ENCODE measurements around the gene CEP164. TPM values are rescaled to one million over a fixed set of nuclear protein-coding genes. Genes with fewer than 3 reads are reported as not detected.
"Not testable (repeated sequence)": the region's sequence is repeated elsewhere in the genome, so short reads cannot be mapped to it uniquely, and the experiment has no call there.

The CEP164 gene
- total RNA-seq, 1 donor from 2014 or later: 28.6 TPM

- no peak for TF ChIP-seq CTCF (IDR thresholded peaks at IDR 0.05; ENCODE audit: unreplicated experiment)
- H3K36me3 Mint-ChIP-seq (ENCODE audit: low read depth, unreplicated experiment): peaks cover 64% of the 10 kb centered on the region
- peaks cover 7% of the 10 kb centered on the region for H3K27me3 Mint-ChIP-seq (ENCODE audit: unreplicated experiment)
Observed at GRCh38 chr11:117396970-117397369, 69.3 kb downstream of the CEP164 start.

GRCh38 chr11:117398618-117399017 lies 71.0 kb downstream of the CEP164 start:
- H3K27me3 Mint-ChIP-seq (ENCODE audit: unreplicated experiment); H3K27ac Mint-ChIP-seq (ENCODE audit: unreplicated experiment); DNase-seq (ENCODE audit: low spot score); H3K4me3 Mint-ChIP-seq (ENCODE audit: unreplicated experiment); H3K9me3 Mint-ChIP-seq (ENCODE audit: unreplicated experiment): not testable (repeated sequence)
- peaks cover 65% of the 10 kb centered on the region for H3K36me3 Mint-ChIP-seq (ENCODE audit: low read depth, unreplicated experiment)
- peaks cover 27% of the 10 kb centered on the region for H3K4me1 Mint-ChIP-seq (ENCODE audit: unreplicated experiment)

More at GRCh38 chr11:117396970-117397369, 69.3 kb downstream of the CEP164 start:
- no peak overlapping the region for H3K4me3 Mint-ChIP-seq (ENCODE audit: unreplicated experiment)
- DNase-seq (ENCODE audit: low spot score): no peak
- peaks cover 24% of the 10 kb centered on the region for H3K4me1 Mint-ChIP-seq (ENCODE audit: unreplicated experiment)
- no peak overlapping the region for H3K27ac Mint-ChIP-seq (ENCODE audit: unreplicated experiment)
- H3K9me3 Mint-ChIP-seq (ENCODE audit: unreplicated experiment): peaks cover 7% of the 10 kb centered on the region

- H3K27me3 Mint-ChIP-seq (ENCODE audit: unreplicated experiment); H3K27ac Mint-ChIP-seq (ENCODE audit: unreplicated experiment); H3K9me3 Mint-ChIP-seq (ENCODE audit: unreplicated experiment); DNase-seq (ENCODE audit: low spot score): not testable (repeated sequence)
- Mint-ChIP-seq H3K4me3 (ENCODE audit: unreplicated experiment) (peak overlapping the region; percentile 77), H3K4me1 (ENCODE audit: unreplicated experiment) (peaks cover 27% of the 10 kb centered on the region), H3K36me3 (ENCODE audit: low read depth, unreplicated experiment) (peaks cover 67% of the 10 kb centered on the region)
Observed at GRCh38 chr11:117399100-117399840, 71.6 kb downstream of the CEP164 start.

- H3K36me3 Mint-ChIP-seq (ENCODE audit: low read depth, unreplicated experiment): peaks cover 61% of the 10 kb centered on the region
- peaks cover 14% of the 10 kb centered on the region for H3K4me1 Mint-ChIP-seq (ENCODE audit: unreplicated experiment)
- DNase-seq (ENCODE audit: low spot score); H3K27ac Mint-ChIP-seq (ENCODE audit: unreplicated experiment); H3K27me3 Mint-ChIP-seq (ENCODE audit: unreplicated experiment): not testable (repeated sequence)
- peak overlapping the region; percentile 85 for H3K4me3 Mint-ChIP-seq (ENCODE audit: unreplicated experiment)
- peaks cover 11% of the 10 kb centered on the region for H3K9me3 Mint-ChIP-seq (ENCODE audit: unreplicated experiment)
Observed at GRCh38 chr11:117405898-117406297, 78.2 kb downstream of the CEP164 start.

- H3K36me3 Mint-ChIP-seq (ENCODE audit: low read depth, unreplicated experiment): peaks cover 61% of the 10 kb centered on the region
- no peak for TF ChIP-seq CTCF (IDR thresholded peaks at IDR 0.05; ENCODE audit: unreplicated experiment)
- peaks cover 11% of the 10 kb centered on the region for H3K9me3 Mint-ChIP-seq (ENCODE audit: unreplicated experiment)
- no peak overlapping the region for H3K27ac Mint-ChIP-seq (ENCODE audit: unreplicated experiment)
- no peak overlapping the region for H3K4me3 Mint-ChIP-seq (ENCODE audit: unreplicated experiment)
- H3K27me3 Mint-ChIP-seq (ENCODE audit: unreplicated experiment): no peaks in the 10 kb centered on the region
- no peak for DNase-seq (ENCODE audit: low spot score)
- peaks cover 7% of the 10 kb centered on the region for H3K4me1 Mint-ChIP-seq (ENCODE audit: unreplicated experiment)
Observed at GRCh38 chr11:117407016-117407415, 79.4 kb downstream of the CEP164 start.

GRCh38 chr11:117408356-117408755 lies 80.7 kb downstream of the CEP164 start:
- peaks cover 11% of the 10 kb centered on the region for H3K9me3 Mint-ChIP-seq (ENCODE audit: unreplicated experiment)
- H3K27me3 Mint-ChIP-seq (ENCODE audit: unreplicated experiment): no peaks in the 10 kb centered on the region
- TF ChIP-seq CTCF (IDR thresholded peaks at IDR 0.05; ENCODE audit: unreplicated experiment): no peak
- no peak overlapping the region for H3K27ac Mint-ChIP-seq (ENCODE audit: unreplicated experiment)
- H3K36me3 Mint-ChIP-seq (ENCODE audit: low read depth, unreplicated experiment): peaks cover 55% of the 10 kb centered on the region
- no peak for DNase-seq (ENCODE audit: low spot score)
- H3K4me3 Mint-ChIP-seq (ENCODE audit: unreplicated experiment): no peak overlapping the region
- peaks cover 4% of the 10 kb centered on the region for H3K4me1 Mint-ChIP-seq (ENCODE audit: unreplicated experiment)
